WERI-Rb-1 (cell line): ENCODE data around the gene SLC16A4.

ENCODE experiments used
- DNase-seq: peaks from one replicate; pipeline ENCODE4 v3.0.0-alpha.2; 2020
- H3K27ac ChIP-seq: fragments of 250-450 bp; sonication (Bioruptor Pico); 2 replicates; pipeline ENCODE4 v1.5.1; 2020; ENCODE audit warnings: mild to moderate bottlenecking, moderate library complexity
- H3K27me3 ChIP-seq: fragments of 250-450 bp; sonication (Bioruptor Pico); 2 replicates; pipeline ENCODE4 v1.5.1; 2021; ENCODE audit warnings: mild to moderate bottlenecking, low read depth, moderate library complexity; ENCODE audit not compliant: insufficient read depth, severe bottlenecking
- H3K36me3 ChIP-seq: fragments of 250-450 bp; sonication (Bioruptor Pico); 2 replicates; pipeline ENCODE4 v1.5.1; 2020; ENCODE audit warnings: mild to moderate bottlenecking, moderate library complexity
- H3K4me3 ChIP-seq: 2 replicates; pipeline ENCODE4 v1.5.1; 2011; ENCODE audit warnings: low read depth, mild to moderate bottlenecking, control low read depth, low read length
- H3K9me3 ChIP-seq: fragments of 250-450 bp; sonication (Bioruptor Pico); 2 replicates; pipeline ENCODE4 v1.5.1; 2021; ENCODE audit warnings: mild to moderate bottlenecking, moderate library complexity; ENCODE audit not compliant: severe bottlenecking
- TF ChIP-seq, protein P1 (sequence below): IDR thresholded peaks from 2 replicates; pipeline ENCODE4 v1.5.1; 2011; ENCODE audit warnings: low read depth, mild to moderate bottlenecking, control low read depth, inconsistent platforms, low read length

The SLC16A4 gene

DNA sequence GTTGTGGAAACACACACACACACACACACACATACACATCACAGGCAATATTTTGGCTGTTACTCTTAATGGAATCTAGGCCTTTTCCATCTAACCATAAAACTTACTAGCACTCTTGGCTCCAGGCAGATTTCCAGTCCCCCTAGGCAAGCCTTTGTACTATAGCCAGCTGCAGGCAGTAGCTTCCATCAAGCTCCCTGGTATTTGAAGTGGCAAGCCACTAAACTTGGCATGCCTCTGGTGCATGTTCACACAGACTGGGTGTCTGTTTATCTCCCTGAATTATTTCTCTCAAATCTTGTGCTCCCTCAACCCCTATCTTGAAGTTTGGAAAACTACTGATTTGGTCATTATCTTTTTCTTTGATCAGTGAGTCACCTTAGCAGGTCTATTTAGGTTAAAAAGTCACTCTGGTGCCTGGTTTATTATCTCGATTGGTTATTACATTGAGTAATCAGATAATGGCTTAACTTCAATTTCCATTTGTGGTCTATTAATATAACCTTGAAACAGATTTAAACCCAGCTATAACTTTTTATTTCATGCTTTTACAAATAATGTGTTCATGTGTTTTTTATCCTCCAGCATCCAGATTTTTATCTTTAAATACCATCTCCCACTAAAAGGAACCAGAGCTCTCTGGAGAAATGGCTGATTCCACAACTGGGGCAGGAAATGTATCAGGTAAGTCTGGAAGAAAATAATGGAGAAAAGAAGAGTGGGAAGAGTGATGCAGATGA, 54.4 kb downstream of the SLC16A4 start:
- H3K36me3 ChIP-seq: peaks cover 22% of the 10 kb centered on the region
- H3K4me3 ChIP-seq: no peak overlapping the region
- TF ChIP-seq, protein P1, sequence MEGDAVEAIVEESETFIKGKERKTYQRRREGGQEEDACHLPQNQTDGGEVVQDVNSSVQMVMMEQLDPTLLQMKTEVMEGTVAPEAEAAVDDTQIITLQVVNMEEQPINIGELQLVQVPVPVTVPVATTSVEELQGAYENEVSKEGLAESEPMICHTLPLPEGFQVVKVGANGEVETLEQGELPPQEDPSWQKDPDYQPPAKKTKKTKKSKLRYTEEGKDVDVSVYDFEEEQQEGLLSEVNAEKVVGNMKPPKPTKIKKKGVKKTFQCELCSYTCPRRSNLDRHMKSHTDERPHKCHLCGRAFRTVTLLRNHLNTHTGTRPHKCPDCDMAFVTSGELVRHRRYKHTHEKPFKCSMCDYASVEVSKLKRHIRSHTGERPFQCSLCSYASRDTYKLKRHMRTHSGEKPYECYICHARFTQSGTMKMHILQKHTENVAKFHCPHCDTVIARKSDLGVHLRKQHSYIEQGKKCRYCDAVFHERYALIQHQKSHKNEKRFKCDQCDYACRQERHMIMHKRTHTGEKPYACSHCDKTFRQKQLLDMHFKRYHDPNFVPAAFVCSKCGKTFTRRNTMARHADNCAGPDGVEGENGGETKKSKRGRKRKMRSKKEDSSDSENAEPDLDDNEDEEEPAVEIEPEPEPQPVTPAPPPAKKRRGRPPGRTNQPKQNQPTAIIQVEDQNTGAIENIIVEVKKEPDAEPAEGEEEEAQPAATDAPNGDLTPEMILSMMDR: no peak
- peak overlapping the region; percentile 98 for H3K27ac ChIP-seq
- H3K27me3 ChIP-seq: no peaks in the 10 kb centered on the region
- DNase-seq: no peak
- no peaks in the 10 kb centered on the region for H3K9me3 ChIP-seq

DNA sequence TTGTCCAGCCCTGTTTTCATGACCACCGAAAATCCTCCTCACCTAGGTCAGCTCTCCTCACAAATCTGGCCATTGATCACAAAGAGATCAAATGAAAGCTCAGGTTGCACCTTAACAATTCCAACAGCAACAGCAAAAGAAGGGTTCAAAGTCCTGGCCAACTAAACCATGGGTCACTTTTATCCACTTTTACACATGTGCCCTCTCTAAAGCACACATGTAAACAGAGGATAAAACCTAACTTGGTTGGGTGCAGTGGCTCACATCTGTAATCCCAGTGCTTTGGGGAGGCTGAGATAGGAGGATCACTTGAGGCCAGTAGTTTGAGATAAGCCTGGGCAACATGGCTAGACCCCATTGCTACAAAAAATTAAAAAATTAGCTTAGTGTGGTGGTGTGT, 55.6 kb downstream of the SLC16A4 start:
- no peaks in the 10 kb centered on the region for H3K27me3 ChIP-seq
- no peak overlapping the region for H3K4me3 ChIP-seq
- H3K27ac ChIP-seq: no peak overlapping the region
- no peaks in the 10 kb centered on the region for H3K9me3 ChIP-seq
- H3K36me3 ChIP-seq: peaks cover 10% of the 10 kb centered on the region
- TF ChIP-seq, protein P1: no peak
- no peak for DNase-seq

DNA sequence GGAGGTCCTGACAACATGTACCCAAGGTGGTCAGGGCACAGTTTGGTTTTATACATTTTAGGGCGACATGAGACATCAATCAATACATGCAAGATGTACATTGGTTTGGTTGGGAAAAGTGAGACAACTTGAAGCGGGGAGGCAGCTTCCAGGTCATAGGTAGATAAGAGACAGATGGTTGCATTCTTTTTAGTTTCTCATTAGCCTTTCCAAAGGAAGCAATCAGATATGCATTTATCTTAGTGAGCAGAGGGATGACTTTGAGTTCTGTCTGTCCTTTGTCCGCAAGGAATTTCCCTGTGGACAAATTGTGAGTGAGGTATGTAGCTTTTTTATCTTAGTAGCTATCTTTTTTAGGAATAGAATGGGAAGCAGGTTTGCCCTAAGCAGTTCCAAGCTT, 62.1 kb downstream of the SLC16A4 start:
- Histone ChIP-seq H3K36me3 (no peaks in the 10 kb centered on the region), H3K27me3 (no peaks in the 10 kb centered on the region), H3K9me3 (no peaks in the 10 kb centered on the region), H3K27ac (no peak overlapping the region), H3K4me3 (no peak overlapping the region)
- DNase-seq: no peak
- TF ChIP-seq, protein P1: no peak

DNA sequence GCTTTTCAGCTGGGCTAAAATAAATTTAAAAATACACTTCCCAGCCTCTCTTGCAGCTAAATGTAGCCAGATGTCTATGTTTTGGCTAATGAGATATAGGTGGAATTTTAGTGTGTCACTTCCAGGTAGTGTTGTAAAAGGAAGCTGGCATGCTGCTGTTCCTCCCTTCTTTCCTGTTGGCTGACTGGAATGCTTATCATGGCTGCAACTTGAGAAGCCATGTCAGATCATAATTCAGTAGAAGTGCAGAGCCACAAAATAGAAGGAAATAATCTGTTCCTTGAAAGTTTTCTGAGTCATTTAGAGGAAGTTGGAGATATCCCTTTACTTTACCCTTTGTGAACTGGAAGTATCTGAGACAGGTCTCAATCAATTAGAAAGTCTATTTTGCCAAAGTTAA, 62.6 kb downstream of the SLC16A4 start:
- Histone ChIP-seq H3K27me3 (no peaks in the 10 kb centered on the region), H3K36me3 (no peaks in the 10 kb centered on the region), H3K27ac (no peak overlapping the region), H3K4me3 (no peak overlapping the region), H3K9me3 (no peaks in the 10 kb centered on the region)
- no peak for DNase-seq
- TF ChIP-seq, protein P1: no peak

DNA sequence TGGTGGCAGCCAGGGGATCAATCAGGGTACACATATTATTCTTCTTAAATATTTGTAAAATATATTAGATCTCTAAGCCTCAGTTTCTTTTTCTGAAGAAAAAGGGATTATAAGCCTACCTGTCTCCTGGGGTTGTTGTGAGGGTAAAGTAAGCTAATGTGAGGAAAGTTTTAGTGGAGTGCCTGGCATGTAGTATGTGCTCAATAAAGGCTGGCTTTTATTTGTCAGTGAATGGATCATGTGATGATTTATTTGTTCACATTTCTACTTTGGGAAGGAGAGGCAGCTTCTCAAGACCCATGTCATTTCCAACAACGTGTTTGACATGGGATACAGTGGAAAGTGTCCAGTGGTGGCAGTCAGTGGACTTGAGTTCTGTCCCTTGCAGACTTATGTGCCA, 64.0 kb downstream of the SLC16A4 start:
- TF ChIP-seq, protein P1: no peak
- no peak for DNase-seq
- Histone ChIP-seq H3K36me3 (no peaks in the 10 kb centered on the region), H3K27ac (no peak overlapping the region), H3K4me3 (no peak overlapping the region), H3K27me3 (no peaks in the 10 kb centered on the region), H3K9me3 (no peaks in the 10 kb centered on the region)

DNA sequence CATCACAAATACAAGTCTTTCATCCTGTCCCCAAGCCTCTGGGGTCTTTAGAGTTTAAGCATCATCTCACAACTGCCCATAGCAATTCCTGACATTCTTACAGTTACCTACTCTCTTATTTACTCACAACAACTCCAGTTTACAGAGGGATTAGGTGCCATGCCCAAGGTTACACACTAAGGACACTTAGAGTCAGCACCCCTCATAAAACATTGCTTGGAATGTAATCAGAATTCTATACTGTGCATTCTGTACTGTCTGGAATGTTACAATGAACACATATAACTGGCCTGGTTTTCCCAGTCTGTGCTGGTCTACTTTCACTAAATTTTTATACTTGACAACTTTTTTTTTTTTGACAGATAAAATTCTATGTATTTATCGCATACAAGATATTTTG, 66.2 kb downstream of the SLC16A4 start:
- H3K27ac ChIP-seq: no peak overlapping the region
- no peaks in the 10 kb centered on the region for H3K27me3 ChIP-seq
- TF ChIP-seq, protein P1: no peak
- no peaks in the 10 kb centered on the region for H3K36me3 ChIP-seq
- H3K4me3 ChIP-seq: no peak overlapping the region
- no peaks in the 10 kb centered on the region for H3K9me3 ChIP-seq
- DNase-seq: no peak
